CD4-positive, alpha-beta T cell treated with Interleukin-1 beta for 1 hour (primary cell): Measurements from ENCODE around the gene DCTN2.

ENCODE experiments used
- DNase-seq, 2 donors: peaks; one replicate each; pipeline ENCODE4 v3.0.0-alpha.2; 2020 to 2022

Gene DCTN2

DNA sequence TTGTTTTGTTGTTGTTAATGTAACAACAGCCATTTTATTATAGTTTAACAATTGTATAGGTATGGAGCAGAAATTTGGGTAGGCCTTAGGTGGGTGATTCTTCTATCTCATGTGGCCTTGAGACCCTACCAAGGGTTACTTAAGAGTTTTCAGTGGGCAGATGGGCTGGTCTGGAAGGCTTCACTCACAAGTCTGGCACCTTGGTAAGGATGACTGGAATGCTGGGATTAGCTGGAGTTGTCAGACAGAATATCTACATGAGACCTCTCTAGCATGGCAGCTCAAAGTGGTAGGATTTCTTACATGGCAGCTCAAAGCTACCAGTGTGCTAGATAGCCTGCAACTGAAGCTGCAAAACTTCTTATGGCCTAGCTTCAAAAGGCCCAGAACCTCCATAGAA, 61.3 kb downstream of the DCTN2 start:
- DNase-seq, result no peak

DNA sequence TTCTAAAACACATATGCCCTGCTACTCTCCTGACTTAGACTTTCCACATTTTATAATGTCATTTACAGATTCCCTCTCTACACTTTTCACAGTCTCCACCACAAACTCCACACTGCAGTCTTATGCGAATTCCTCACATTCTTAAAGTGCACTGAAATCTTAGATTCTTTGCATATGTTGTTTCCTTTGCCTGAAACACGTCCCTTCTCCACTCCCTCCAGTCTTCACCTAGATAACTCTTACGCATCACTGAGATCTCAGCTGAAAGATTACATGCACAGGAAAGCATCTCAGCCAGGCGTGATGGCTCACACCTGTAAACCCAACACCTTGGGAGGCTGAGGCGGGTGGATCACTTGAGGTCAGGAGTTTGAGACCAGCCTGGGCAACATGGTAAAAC, 63.5 kb downstream of the DCTN2 start:
- DNase-seq, result no peak

DNA sequence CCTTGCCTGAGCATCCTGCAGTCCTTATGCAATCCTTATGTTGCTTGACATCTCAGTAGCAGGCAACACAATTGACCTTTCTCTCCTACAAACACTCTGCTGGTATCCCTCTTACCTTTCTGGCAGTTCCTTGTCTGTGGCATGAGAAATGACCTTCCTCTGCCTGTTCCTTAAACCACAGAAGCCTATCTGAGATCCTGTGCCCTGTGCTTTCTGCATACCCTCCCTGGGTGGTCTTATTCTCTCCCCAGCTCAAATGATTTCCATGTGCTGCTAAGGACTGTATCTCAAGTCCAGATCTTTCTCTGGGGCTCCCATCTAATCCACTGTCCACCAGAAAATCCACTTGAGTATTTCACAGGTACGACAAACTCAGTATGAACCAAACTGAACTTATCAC, 65.3 kb downstream of the DCTN2 start:
- no peak for DNase-seq
